NCI-H748 (cell line): Measurements from ENCODE around the gene IKBIP.
"Not testable (repeated sequence)": the region's sequence is repeated elsewhere in the genome, so short reads cannot be mapped to it uniquely, and the experiment has no call there.

Experiments used
- DNase-seq: peaks from one replicate; lab custom pipeline; 2025; ENCODE audit not compliant: unreplicated experiment; lab: John Stamatoyannopoulos, UW

IKBIP gene, protein sequence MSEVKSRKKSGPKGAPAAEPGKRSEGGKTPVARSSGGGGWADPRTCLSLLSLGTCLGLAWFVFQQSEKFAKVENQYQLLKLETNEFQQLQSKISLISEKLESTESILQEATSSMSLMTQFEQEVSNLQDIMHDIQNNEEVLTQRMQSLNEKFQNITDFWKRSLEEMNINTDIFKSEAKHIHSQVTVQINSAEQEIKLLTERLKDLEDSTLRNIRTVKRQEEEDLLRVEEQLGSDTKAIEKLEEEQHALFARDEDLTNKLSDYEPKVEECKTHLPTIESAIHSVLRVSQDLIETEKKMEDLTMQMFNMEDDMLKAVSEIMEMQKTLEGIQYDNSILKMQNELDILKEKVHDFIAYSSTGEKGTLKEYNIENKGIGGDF

DNA sequence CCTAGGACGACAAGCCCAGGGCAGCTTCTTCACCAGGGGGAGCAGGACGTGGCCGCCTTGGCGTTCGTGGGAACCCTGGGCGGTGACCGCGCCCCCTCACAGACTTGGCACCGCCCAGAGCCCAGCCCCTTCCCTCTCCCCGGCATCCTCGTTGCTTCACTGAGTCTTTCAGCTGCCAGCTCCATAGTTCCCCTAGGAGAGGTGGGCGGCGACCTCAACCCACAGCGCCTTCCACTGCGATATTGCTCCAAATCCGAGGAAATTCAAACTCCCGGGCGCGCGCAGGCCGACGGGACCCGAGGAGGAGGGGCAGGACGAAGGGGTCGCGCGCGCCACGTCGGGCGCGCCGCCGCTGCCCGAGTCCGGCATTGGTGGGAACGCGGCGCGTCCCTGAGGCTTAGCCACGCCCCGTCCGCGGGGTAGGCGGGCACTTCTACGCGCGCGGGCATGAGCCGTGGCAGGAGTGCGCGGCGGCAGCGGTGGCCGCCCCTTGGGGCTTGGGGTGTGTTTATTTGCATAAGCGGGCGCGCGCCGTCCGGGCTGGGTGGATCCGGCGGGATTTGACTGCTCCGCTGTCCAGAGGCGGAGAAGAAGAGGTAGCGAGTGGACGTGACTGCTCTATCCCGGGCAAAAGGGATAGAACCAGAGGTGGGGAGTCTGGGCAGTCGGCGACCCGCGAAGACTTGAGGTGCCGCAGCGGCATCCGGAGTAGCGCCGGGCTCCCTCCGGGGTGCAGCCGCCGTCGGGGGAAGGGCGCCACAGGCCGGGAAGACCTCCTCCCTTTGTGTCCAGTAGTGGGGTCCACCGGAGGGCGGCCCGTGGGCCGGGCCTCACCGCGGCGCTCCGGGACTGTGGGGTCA is at the start of gene IKBIP, which contains the start of gene APAF1:
Gene IKBIP, minus strand, starts transcription at position 77 of the 860 bp plus-strand sequence. CDS start 87 bp downstream, outside the sequence.
Gene APAF1, plus strand, starts transcription at position 579 of the 860 bp plus-strand sequence. CDS start 3,070 bp downstream, outside the sequence.
- DNase-seq = peak; percentile 96

DNA sequence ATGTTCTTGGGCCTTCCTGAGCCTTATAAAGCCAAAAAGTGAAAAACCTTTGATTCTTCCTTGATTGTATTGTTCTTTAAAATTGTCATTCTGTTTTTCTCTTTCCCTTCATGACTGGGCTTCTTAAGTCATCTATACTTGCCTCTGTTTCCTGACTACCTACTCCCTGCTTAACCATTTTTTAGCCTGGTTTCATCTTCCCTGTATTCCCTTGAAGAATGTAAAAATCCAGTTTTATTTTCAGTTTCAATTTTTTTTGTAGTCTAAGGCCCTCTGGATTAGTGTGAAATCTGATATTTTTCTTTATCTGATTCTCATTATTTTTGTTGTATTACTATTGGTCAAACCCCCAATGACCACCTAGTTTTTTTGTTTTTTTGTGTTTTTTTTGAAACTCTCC is 46.8 kb upstream of the IKBIP start:
- DNase-seq = no peak

DNA sequence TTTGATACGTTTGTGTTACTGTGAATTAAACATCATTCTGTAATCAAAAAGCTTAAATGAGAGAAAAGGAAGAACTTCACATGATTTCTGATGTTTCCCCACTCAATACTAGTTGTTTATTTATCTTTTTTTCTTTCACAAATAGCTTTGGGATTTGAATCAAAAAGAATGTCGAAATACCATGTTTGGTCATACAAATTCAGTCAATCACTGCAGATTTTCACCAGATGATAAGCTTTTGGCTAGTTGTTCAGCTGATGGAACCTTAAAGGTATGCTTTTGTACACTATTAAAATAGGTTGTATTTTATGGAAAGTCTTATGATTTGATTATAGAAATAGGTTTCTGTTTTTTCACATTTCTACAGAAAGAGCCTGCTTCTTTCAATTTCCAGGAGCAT is 42.0 kb upstream of the IKBIP start:
- DNase-seq = no peak

DNA sequence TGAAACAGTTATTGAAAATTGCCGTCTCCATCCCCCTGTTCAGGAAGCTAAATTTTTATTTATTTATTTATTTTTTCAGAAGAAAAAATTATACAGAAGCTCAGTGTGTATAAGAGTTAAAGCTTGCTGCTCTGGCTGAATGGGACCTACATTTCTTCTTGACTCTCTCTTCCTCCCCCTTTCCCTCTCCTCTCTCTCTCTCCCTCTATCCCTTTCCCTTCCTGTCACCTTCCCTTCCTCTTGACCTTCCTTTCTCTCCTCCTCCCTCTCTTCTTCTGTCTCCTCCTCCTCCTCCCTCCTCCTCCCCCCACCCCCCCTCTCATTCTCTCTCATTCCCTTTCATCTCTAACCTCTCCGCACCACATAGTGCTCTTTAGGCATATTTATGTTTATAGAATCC is 39.6 kb upstream of the IKBIP start:
- no peak for DNase-seq

DNA sequence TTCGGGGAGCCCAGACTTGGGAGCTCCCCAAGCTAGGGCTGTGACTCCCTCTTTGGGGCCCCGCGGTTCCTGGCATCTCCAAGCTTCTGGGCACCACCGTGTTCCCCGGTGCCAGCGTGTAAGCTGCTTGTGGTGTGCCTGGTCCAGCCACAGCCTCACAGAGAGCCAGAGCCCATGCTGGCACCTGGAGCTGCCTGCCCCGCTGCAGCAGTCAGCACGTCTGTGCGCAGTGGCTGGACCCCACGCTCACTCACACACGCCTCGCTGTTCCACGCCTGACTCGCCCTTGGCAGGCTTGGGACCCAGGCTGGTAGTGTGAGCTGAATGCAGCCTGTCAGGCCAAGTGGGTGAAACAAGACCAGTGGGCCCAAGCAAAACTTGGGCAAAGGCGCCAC is 35.0 kb upstream of the IKBIP start:
- DNase-seq = no peak

DNA sequence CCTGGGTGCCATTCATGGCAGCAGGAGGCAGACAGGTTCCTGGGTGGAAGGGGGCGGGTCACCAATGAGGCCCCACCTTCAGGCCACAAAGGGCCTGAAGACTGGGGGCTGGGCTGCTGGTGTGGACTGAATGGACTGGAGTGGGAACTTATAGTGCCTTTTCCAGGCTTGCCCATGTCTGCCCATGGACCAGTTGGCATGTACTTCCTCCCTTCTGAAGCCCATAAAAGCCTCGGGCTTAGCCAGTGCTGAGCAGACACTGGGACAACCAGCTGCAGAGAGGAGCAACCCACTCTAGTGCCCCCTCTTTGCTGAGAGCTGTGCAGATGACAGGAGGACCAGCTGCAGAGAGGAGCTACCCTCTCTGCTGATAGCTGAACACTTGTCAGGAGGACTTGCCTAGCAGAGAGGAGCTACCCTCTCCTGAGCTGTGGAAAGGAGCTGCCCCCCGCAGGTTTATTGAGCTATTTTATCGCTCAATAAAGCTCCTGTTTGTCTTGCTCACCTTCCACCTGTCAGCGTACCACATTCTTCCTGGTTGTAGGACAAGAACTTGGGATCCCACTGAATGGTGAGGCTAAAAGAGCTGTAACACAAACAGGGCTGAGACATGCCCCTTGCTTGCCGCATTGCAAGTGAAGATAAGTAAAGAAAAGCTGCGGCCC is 34.5 kb upstream of the IKBIP start:
- DNase-seq = no peak

DNA sequence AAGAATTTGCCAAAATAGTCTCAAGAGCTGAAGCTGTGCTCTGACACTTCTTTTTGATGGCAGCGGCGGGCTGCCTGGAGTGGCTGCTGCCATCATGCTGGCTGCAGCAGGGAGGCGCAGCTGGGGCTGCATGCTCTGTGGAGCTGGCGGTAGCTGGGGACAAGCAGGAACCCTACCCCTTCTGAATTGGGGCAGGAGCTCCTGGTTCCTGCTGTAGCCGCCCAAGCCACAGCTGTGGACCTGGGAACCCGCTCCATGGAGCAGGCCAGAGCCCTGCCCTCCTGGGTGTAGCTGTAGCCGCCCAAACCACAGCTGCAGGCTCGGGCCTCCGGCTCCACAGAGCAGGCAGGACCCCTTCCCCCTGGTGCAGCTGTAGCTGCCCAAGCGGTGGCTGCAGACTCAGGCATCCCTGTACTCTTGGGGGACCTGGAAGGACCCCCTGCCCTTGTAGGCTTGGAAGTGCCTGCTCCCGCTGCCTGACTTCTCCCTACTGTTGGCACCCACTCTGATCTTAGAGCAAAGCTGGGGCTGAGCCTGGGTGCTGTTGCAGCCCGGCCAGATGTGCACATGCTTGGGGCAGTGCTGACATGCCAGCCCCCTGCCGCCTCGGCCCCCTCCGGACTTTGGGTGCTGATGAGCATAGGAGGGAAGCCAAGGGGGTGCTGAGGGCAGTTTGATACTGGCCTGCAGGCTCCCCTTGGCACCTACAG is 33.8 kb upstream of the IKBIP start:
- no peak for DNase-seq

DNA sequence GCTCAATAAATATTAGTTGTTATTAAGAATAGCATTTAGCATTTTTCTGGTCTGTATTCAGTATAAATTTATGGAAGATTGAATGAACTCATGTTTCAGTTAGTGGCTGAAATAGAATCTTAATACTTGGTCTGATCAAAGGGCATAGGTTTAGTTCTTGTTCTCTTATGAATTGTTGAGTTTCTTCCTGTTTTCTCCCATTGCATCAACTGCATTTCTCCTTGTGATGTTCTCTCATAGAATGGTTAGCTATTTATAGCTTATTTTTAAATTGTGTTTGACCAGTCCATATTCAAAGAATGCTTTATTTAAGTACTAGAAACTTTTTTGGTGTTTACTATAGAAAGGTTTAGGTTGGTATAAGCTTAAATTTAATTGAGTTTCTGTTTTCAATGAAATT is 30.3 kb upstream of the IKBIP start:
- DNase-seq = no peak

DNA sequence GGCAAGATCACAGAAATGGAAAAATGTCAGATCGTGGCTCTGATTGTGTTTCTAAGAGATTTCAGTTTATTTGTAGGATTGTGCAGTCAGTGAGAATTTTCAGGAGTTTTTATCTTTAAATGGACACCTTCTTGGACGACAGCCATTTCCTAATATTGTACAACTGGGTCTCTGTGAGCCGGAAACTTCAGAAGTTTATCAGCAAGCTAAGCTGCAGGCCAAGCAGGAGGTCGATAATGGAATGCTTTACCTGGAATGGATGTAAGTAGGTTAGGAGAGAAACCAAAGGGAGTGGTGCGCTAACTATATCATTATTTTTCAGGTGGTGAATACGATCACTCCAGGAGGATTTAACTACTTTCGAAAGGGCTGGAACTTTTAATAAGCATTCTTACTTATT is 26.9 kb upstream of the IKBIP start:
- no peak for DNase-seq

DNA sequence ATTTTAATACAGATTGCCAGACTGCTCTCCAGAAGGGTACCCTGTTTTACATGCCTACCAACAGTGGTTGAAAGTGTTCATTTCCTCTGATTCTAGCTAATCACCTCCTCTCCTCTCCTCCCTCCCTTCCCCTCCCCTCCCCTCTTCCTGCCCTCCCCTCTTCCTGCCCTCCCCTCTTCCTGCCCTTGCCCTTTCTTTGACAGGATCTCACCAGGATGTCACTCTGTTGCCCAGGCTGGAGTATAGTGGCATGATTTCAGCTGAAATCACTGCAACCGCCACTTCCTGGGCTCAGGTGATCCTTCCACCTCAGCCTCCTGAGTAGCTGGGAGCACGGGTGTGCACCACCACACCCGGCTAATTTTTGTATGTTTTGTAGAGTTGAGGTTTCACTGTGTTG is 25.2 kb upstream of the IKBIP start:
- no peak for DNase-seq

DNA sequence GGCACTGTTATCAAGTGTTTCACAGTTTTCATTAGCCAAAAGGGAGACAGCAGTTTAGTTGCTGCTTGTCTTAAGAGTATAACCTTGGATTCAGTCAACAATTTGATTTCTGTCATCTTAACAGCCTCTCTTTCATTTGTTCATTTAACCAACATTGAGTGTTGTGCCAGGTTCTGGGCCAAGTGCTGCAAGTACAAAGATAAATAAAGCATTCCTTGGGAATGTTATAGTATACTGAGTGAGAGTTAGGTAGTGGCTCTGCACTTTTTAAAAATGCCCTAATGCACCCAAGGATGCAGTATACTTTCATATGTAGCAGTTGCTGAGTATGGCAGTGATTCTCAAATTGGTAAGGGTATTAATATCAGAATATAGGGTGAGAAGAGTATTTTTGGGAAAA is 15.9 kb upstream of the IKBIP start:
- no peak for DNase-seq

DNA sequence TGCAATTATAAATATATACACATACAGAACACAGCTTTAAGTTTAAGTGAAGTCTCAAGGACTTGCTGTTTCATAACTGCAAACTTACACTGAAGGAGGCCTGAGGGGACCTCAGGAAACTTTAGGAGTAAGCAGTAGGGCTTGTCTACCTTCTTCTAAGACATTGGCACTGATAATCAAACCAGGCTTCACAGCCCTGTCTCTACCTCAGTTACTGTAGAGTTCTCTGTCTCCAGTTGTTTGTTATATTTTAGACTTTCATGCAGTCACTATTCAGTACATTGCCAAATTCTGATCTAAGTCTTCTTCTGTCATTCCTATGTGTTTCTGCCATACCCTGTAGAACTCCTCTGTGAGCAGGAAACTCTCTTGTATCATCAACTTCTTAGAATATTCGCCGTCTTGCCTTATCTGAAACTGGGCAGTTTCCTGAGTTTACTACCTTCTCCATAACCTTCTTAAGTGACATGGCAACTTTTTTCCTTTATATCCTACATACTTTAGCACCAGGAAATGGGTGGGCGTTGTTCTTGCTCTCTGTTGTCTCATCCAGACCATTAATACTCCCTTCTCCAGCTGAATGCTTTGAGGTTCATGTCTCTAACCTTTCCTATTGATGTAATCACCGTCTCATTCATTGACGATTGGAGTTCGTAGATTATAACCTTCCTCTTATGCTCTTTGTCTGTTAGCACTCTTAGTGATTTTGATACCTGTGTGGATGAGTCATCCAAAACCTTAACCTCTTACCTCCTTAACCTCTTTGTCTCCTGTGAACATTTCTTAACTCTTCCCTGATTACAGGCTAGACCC is 11.9 kb upstream of the IKBIP start:
- no peak for DNase-seq

DNA sequence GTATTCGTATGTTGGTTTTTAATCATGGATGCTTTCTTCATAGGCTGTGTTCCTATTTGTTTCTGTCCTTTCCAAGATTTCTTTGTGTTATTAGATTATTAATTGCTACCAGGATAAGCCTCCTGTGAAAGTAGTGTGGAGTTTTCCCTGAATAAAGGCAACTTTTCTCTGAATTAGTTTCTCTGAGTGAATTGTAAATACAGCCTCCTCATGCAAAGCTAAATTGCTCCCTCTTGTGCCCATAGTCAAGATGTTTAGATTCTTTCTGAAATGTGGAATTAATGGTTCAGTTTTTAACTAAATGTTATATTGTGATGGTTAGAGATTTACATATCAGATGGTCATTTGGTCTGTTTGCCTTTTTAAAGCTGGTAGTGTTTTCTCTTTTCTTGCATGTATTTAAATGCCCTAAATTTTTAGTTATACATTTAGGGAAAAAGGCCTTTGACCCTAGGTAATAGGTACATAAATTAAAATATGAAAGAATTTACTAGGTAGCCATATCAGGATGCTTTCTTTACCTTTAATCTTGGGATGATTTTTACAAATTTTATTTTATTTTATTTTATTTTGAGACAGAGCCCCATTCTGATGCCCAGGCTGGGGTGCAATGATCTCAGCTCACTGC is 9.4 kb upstream of the IKBIP start:
- peak; percentile 59 for DNase-seq

DNA sequence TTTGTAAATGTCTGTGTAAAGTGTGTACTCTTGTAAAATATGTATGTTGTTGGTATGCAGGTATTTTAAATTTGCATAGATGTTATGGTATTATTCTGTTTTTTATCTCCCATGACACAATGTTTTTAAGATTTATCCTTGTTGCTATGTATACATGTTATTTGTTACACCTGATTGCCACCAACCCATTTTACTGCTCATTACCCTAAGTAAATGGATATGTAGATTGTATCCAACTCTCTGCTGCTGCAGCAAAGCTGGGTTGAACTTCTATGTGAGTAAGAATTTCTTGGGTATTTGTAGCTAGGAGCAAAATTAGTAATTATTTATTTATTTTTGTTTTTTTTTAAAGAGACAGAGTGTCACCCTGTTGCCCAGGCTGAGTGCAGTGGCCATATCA is 6.7 kb upstream of the IKBIP start:
- no peak for DNase-seq

DNA sequence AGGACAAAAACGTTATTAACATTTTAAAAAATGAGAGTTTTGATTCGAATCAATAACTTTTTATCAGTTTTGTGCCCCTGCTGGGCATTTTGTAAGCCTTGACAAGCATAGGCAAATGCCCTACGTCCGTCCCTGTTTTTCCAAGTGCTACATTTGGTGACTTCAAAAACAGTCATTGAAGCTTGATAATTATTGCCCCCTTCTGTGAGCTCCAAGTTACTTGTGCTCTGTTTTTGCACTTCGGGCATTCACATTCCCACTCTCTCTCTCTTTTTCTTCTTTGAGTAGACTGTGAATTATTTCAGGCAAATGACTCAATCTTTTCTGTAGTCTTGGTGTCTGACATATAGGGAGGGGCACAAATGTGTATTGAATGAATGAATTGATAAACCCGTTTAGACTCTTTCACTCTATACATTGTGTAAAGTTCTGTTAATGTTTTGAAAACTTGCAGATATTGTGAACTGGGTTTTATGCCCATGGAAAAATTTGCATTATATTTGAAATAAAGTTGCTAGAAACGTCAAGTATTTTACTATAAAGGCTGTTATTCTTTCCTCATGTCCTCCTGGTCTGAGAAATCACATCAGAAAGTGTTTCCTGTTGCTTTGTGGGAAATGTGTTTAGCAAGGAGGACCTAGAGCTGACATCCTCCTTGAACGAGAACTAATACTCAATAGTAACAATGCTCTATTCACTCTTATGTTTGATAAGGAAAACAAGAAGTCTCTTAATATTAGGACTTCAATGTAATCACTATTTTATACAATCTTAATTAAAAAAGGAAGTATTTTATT is 1.9 kb upstream of the IKBIP start:
- peak; percentile 35 for DNase-seq

DNA sequence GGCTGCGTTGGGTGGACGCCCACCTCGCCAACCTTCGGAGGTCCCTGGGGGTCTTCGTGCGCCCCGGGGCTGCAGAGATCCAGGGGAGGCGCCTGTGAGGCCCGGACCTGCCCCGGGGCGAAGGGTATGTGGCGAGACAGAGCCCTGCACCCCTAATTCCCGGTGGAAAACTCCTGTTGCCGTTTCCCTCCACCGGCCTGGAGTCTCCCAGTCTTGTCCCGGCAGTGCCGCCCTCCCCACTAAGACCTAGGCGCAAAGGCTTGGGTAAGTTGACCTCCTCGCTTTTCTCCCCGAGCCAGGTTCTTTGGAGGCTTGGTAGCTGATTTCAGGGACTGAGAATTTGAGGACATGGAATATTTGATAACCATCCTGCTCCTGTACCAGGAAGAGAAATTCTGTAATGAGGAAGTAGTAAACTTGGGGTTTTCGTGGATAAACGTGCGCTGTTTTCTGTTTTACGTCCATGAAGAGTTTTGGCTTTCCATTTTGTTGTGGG is 1.0 kb upstream of the IKBIP start:
- peak; percentile 35 for DNase-seq

DNA sequence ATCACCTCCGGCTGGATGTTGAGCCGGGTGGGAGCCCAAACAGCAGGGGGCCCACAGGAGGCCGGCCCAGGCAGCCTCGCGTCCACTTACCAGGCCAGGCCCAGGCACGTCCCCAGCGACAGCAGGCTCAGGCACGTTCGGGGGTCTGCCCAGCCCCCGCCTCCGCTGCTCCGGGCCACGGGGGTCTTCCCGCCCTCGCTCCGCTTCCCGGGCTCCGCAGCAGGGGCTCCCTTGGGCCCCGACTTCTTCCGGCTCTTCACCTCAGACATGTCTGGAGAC is 216 bp downstream of the IKBIP start:
- DNase-seq = peak; percentile 79

DNA sequence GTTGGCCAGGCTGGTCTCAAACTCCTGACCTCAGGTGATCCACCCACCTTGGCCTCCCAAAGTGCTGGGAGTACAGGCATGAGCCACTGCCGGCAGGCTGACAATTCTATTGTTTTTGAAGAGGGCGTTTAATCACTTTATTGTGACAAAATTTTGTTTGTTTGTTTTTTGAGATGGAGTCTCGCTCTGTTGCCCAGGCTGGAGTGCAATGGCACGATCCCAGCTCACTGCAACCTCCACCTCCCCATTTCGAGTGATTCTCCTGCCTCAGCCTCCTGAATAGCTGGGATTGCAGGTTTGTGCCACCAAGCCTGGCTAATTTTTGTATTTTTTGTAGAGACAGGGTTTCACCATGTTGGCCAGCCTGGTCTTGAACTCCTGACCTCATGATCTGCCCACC is 1.8 kb downstream of the IKBIP start:
- DNase-seq = not testable (repeated sequence)

DNA sequence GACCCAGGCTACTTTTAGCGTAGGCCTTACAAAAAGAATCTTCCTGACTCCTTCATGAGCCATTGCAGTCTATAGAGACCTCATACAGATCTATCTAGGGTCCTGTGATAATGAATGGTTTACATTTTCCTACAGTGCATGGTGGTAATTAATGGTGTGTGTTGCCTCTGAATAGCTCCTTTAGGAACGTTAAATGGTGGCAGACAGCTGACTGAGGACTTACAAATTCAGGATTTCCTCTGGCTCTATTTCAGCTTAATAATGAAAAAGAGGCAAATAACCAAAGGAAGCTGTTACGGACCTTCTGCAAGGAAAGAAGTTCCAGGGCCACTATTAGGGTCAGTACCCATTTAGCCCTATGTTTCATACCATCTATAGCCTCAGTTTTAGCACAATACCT is 5.1 kb downstream of the IKBIP start:
- no peak for DNase-seq
